ENCODE results near the gene RETREG2.

The RETREG2 gene

DNA sequence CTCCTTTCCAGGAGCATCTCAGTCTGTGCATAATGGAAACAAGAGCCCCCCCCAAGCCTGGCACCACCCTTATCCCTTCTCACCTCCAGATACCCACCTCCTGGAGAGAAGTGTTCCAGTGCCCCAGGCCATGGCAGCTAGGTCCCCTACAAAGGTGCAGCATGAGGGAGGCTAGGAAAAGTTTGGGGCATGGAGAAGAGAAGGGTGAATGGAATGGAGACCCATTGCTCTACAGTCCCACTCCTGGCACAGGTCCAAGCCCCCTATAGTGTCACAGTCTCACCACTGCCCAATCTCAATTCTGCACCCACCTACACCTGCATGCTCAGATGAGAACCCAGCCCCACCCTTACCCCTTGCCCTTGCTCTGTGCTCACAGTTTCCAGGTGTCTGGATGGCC lies 9.1 kb upstream of the RETREG2 start:
- no peak for DNase-seq (ENCODE audit: low read depth in 2 of 2)

DNA sequence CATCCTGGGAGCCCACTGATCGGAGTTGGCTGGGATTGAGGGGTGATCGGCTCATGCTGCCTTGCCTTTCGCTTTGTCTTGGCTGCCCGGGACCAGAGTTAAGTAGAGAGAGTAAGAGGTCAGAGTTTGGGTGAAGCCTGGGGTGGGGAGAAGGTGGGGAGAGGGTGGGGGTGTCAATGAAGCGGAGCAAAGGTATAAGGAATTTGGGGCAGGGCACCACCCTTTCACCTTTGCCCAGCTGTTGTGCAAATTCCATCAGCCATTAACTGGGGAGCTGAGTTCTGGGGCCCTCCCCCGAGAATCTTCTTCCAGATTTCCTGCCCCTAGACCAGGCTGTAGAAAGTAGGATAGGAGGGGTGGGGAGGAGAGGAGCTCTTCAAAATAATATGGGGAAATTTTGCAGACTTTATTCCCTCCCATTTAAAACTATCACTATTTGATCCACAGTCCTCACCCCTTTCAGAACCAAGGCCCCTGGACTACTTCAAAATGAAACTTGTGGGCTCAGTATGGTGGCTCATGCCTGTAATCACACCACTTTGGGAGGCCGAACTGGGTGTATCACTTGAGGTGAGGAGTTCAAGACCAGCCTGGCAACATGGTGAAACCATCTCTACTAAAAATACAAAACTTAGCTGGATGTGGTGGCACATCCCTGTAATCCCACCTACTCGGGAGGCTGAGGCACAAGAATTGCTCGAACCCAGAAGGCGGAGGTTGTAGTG lies 8.0 kb upstream of the RETREG2 start, which contains the start of gene SLC23A3:
Gene SLC23A3 (minus strand): TSS at position 100 of the 725 bp plus-strand sequence. CDS start 45 bp downstream, at position 55.
- no peak for DNase-seq (ENCODE audit: low read depth in 2 of 2)

DNA sequence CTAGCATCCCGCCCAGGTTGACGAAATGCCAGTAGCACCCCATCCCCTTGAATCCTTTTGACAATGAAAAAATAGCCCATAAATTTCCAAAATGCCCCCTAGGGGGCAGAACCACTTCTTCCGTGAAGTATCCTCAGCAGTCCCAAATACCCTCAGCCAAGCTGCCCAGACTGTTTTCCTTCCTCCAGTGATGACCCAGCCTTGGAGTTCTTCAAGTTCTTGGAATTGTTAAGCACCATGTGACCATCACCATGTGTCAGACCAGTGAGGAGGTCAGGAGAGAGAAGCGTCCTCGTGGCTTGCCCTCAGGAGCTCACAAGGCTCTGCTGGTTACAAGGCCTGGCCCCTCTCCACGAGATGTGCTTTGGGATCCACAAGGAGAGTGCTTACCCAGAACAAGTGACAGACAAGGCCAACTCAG lies 6.8 kb upstream of the RETREG2 start:
- DNase-seq (ENCODE audit: low read depth in 2 of 2), result no peak

DNA sequence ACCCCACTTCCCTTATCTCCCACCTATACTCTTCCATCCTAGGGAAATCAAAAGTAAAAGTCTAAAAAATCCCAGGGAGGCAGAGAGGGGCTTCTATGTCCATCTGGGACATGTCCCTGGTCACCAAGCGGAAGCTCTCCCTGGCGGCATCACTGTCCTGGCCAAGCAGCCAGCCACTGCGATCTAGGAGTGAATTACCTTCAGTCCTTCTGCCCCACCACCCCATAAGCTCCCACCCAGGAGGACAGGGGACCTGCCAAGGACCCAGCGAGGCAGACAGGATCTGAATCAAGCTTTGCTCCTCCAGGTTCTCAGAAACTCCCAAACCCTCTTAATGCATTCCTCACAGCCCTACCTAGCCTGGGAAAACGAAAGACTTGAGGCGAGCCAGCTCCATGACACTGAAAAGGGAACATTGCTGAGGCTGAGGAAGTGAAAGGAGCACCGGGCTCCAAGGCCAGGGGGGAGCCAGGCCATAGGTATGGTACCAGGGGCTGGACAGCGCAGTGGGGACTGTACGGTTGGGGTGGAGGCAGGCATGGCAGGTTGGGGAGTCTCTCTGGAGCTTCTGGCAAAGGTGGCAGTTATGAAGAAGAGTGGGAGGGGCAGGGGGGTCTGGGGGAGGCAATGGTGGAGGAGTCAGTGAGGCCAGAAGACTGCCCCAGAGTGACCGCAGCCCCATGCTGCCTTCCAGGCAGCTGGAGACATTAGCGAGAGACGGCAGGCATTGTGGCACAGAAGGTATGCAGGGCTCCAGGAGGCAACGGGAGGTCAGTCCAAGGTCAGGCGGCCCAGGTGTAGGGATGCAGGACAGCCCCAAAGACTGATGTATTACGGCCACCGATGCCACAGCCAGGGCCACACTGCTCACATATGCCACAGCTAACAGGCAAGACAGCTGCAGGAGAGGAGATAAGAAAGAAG lies 5.6 kb upstream of the RETREG2 start:
- DNase-seq (ENCODE audit: low read depth in 2 of 2), result no peak

DNA sequence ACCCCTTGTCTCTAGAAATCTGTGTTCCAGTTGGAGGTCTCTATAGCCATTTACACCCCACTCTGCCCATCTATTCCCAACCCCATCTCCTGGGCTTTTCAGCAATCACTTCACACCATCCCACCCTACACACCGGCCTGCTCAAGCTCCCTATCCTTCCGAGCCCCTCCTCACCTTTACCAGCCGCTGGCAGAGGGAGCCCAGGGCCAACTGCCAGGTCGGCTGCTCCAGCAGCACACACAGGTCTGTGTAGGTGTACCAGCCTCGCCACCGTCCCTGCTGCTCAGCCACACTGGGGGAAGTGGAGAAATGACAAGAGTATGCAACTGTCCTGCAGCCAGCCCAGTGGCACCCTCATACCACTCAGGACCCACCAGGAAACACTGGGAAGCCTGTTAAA lies 4.9 kb upstream of the RETREG2 start:
- DNase-seq (ENCODE audit: low read depth in 2 of 2), result no peak

DNA sequence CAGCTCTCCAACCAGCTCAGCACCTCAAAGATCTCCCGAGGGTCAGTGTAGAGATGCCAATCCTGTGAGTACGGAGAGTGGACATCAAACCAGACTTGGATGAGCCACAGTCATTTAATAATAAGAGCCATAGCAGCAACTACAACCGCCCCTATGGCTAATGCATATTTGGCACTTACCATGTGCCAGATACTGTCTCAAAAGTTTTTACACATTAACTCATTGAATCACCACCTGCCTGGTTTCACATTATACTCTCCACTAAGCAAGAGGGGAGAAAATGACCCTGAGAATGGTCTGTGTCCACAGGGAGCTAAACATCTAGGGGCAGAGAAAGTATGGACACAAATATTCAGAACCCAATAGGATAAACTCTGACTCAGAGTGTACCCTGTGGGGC lies 3.9 kb upstream of the RETREG2 start:
- DNase-seq (ENCODE audit: low read depth in 2 of 2), result no peak

DNA sequence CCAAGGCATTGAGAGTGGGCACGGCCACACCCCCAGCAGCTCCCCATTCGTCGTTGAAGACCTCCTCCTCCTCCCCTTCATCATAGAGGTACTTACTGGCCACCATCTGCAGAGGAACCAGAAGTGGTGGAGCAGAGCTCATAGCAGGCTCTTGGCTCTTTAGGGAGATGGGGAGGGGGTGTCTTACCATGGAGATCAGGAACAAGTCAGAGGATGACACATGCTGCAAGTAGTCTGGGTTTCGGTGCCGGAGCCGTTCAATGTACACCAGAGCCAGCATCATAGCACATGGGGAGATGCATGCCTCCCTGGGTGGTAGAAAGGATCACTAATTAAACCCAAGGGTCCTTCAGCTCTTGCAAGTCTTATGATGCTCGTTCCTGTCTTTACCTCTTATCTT lies 3.3 kb upstream of the RETREG2 start:
- no peak for DNase-seq (ENCODE audit: low read depth in 2 of 2)

DNA sequence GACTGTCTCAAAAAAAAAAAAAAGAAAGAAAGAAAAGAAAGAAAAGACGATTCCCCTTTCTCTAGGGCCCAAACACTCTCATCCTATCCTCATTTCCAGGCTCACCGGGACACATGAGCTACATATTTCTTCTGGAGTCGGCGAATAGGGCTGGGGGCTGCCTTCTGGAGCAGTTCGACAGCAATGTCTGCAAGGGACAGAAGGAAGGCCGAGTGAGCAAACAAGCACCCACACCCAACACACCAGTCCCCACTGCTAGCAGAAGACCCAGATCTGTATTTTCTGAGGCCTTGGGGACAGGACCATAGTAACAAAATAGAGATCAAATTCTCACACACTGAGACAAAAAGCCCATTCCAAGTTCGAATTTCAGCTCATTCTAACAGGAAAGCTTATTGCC lies 2.6 kb upstream of the RETREG2 start:
- no peak for DNase-seq (ENCODE audit: low read depth in 2 of 2)

DNA sequence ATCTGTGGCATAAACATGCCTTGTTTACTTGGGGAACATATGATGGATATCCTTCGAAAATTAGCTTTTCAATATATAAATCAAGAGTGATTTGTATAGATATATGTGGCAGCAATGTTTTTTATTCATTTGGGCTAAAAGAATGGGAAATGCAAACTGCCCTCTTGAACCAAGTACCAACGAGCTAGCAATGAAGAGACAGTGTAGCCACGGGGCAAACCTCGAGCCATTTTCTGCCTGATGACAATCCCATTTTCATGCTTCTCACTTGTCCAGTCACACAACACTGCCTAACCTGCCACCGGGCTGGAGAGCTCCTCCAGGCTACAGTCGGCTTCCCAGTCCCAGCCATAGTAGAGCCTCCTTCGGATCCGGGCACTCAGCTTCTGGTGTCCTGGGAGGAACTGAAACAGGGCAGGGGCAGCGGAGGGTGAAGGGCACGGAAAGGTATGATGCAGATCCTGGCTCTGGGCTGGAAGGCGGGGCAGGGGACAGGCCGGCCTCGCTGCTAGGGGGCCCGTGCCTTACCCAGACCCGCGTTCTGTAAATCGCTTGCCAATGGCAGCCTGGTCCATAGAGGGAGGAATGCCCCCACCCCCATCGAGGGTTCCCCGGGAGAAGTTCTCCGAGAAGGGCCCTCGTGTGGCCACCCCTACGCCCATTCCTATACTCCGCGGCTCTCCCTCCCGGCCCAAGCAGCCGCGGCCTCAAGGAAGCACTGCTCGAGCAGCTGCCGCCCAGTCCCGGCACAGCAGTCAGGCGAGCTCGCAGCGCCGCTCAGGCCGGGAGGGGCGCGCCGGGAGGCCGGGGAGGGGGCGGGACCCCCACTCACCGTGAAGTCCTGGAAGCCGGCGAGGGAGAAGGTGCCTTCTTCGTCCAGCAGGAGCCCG lies 1.9 kb upstream of the RETREG2 start:
- DNase-seq (ENCODE audit: low read depth in 2 of 2), result no peak

DNA sequence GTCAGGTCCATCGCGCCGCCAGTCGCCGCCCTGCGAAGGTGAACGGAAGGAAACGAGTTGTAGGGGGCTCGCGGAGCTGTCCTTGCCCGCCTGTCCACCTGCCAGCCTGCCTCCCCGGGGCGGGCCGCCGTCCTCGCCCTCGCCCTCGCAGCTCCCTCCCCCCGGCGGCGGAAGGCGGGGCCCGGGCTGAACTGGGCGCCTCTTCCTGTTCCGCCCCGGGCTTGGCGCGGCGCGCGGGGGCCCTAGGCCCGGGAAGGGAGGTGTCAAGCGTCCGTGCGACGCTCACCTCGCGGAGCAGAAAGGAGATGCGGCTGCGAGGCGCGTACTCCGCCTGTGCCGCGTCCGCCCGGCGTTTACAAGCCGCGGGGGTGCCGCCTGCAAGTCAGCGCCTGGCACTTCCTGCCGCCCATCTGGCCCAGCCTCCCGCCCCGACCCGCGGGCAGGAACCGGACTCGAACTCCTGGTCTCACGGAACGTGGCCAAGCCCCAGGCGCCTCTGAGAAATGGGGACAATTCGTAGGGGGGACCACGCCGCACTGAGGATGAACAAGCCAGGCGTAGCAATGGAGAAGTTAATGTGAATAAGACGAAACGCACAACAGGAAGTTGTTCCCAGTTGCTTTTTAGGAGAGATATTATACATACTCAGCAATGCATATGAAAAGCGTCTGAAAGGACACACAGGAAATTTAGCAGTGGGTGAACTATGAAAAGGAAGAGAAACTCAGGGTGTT lies 1.1 kb upstream of the RETREG2 start, which contains the start of gene CNPPD1:
Gene CNPPD1 (minus strand): TSS at position 108 of the 734 bp plus-strand sequence. CDS start 97 bp downstream, at position 11.
- peak; percentile 81 to 85 for DNase-seq (ENCODE audit: low read depth in 2 of 2)

DNA sequence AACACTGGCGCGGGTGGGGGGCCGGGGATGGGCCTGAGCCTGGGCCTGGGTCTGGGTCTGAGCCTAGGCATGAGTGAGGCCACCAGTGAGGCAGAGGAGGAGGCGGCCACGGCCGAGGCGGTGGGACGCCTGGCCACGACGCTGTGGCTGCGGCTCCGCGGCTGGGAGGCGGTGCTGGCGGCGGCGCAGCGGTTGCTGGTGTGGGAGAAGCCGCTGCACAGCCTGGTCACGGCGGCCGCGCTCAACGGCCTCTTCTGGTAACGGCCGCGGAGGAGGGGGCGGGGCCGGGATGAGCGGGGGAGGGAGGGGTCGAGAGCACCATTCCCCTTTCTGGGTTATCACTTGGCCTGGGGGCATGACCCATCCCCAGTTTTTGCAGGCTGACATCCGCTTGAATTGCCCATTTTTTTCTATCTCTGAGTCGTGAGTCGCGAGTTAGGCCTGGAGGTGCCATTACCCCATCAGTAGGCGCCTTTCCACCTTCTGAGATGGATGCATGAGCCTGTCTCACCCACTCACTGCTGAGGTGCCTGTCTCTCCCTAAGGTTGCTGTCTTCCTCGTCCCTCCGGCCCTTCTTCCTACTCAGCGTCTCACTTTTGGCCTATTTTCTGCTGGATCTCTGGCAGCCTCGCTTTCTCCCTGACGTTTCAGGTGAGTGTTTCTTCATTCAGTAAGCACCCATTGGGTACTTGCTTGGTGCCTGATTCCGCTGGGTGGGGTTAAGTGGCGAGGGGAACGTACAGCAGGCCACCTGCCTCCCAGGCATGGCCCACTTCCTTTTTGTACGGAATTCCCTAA lies 501 bp downstream of the RETREG2 start:
- DNase-seq (ENCODE audit: low read depth in 2 of 2), result peak in 1 of 2 donors; percentile 21

DNA sequence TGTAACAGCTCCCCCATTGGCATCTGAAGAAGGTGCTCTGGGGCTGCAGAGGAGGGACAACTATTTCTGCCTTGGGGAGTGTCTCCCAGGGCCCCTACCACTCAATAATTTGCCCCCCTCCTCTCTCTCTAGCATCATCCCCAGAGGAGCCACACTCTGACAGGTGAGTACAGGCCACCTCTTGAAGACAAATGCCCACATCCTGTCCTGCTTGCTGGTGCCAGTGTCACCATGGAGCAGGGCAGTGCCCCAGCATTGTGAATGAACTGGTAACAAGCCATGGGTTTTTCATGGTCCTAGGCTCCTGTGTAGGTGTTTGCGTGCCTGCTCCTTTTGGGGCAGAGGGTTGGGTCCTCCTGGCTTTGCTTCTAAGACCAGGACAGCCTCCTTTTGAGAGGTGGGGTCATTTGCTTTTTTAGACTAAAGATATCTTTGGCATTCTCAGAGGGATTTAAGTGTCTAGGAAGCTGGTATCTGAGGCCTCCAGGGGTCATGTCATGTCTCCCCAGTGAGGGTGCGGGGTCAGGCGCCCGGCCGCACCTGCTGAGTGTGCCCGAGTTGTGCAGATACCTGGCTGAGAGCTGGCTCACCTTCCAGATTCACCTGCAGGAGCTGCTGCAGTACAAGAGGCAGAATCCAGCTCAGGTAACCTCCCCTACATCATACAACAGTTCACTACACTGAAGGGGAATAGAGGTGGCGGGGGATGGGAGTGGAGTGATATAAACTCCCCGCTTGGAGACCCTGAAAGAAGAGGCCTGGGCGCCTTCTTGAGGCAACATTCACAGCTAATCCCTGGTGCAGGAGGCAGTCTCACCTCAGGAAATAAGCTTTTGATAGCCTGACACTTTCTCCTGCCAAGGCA lies 1.8 kb downstream of the RETREG2 start:
- no peak for DNase-seq (ENCODE audit: low read depth in 2 of 2)

DNA sequence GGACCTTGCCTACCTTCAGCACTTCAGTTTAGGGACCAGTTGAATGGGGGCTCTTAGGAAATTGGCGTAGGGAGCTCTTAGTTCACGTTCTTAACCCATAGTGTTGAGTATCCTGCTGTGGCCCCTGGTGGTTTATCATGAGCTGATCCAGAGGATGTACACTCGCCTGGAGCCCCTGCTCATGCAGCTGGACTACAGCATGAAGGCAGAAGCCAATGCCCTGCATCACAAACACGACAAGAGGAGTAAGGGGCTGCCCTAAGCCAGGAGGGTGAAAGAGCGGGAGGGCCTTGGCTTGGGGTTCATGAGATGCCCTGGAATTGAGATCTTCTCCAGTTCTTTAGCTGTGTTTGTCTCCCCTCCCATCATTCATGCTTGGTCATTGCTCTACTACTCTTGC lies 2.9 kb downstream of the RETREG2 start:
- DNase-seq (ENCODE audit: low read depth in 2 of 2), result no peak

DNA sequence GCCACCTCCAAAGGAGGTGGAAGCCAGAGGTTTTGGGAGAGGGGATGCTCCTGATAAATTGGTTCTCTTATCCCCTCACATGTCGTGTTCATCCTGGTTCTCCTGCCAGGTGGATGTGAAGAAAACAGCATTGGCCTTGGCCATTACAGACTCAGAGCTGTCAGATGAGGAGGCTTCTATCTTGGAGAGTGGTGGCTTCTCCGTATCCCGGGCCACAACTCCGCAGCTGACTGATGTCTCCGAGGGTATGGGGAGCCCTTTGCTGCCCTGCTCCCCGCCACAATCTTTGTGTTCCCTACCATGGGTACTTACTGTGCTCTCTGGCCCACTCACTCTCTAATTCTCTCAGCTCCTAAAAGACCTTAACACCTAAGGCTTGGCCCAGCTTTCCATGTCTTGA lies 3.5 kb downstream of the RETREG2 start:
- DNase-seq (ENCODE audit: low read depth in 2 of 2), result no peak

DNA sequence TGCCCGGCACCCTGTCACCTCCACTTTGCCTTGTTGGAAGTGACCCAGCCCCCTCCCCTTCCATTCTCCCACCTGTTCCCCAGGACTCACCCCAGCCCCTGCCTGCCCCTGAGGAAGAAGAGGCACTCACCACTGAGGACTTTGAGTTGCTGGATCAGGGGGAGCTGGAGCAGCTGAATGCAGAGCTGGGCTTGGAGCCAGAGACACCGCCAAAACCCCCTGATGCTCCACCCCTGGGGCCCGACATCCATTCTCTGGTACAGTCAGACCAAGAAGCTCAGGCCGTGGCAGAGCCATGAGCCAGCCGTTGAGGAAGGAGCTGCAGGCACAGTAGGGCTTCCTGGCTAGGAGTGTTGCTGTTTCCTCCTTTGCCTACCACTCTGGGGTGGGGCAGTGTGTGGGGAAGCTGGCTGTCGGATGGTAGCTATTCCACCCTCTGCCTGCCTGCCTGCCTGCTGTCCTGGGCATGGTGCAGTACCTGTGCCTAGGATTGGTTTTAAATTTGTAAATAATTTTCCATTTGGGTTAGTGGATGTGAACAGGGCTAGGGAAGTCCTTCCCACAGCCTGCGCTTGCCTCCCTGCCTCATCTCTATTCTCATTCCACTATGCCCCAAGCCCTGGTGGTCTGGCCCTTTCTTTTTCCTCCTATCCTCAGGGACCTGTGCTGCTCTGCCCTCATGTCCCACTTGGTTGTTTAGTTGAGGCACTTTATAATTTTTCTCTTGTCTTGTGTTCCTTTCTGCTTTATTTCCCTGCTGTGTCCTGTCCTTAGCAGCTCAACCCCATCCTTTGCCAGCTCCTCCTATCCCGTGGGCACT lies 4.5 kb downstream of the RETREG2 start:
- no peak for DNase-seq (ENCODE audit: low read depth in 2 of 2)

DNA sequence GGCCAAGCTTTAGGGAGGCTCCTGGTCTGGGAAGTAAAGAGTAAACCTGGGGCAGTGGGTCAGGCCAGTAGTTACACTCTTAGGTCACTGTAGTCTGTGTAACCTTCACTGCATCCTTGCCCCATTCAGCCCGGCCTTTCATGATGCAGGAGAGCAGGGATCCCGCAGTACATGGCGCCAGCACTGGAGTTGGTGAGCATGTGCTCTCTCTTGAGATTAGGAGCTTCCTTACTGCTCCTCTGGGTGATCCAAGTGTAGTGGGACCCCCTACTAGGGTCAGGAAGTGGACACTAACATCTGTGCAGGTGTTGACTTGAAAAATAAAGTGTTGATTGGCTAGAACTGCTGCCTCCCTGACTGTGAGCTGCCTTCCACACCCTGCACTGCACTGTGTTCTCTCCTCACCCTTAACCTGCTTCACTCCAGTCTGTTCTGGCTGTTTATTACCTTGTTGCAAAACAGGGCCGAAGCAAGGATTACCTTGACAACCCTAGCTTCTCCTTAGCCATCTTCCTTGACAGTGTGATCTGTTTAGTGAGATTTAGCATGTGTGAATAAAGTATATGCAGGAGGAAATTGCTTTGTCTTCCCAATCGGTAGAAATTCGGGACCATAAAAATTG lies 5.2 kb downstream of the RETREG2 start:
- no peak for DNase-seq (ENCODE audit: low read depth in 2 of 2)

DNA sequence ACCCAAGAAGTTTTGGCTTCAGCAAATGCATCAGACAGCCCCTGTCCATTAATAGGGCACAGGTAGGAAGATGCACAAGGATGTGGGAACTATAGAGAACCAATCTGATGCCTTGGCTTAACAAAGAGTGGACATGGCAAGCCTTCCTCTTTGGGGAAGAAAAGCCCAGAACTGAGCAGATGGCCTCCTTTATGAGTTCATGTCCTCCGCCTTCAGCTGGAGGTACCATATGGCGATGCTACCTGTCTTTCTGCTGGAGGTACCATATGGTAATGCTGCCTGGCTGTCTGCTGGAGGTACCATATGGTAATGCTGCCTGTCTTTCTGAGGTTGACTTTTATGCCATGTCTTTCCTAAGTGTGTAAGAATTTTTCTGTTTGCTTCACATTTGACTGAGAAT lies 6.0 kb downstream of the RETREG2 start:
- DNase-seq (ENCODE audit: low read depth in 2 of 2), result no peak

Measured in stimulated activated CD8-positive, alpha-beta memory T cell treated with anti-CD3 and anti-CD28 coated beads, Interleukin-2, amount 100 ng/mL, for 48 hours (primary cell).